GDM1 (cell line): ENCODE results near the gene PSMB3.
A peak's percentile ranks its signal among the peaks of the same experiment; 100 is the strongest.
"Not testable (repeated sequence)": the region's sequence is repeated elsewhere in the genome, so short reads cannot be mapped to it uniquely, and the experiment has no call there.

Experiments
- DNase-seq: peaks from one replicate; lab custom pipeline; 2025; lab: John Stamatoyannopoulos, UW

PSMB3 gene

DNA sequence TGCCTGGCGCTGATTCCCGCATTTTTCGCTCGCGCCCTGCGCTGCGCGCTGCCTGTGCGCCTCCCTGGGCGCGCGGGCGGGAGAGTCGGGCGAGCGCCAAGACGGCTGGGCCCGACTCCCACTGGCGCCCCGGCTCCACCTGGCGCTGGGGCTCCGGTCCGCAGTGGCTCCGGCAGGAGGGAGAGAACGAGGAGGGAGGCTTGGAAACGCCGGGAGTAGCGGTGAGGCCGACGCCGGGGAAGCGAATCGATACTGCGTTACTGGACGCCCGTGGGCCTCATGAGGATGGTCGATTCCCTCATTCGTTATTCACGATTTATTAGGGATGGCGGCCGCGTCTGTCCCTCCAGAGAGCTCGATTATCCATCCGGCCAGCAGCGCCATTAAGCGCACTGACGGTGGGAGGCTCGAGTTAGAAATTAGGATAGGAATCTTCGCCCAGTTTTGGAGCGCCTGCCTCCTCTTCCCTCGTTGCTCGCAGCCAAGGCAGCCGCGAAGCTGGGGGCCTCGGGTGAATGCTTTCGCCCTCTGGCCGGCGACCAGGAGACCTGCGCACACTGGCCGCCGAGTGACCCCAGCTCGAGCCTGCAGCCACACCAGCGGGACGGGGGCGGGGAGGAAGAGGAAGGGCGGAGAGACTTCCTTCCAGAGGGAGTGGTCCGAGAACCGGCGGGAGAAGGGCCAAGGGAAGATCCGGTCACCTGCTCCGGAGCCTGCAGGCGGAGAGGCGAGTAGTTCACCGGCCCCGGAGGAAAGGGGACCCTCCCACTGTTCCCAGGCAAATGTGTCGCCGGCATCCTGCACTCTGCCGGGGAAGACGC, 3.1 kb upstream of the PSMB3 start:
- DNase-seq = no peak

DNA sequence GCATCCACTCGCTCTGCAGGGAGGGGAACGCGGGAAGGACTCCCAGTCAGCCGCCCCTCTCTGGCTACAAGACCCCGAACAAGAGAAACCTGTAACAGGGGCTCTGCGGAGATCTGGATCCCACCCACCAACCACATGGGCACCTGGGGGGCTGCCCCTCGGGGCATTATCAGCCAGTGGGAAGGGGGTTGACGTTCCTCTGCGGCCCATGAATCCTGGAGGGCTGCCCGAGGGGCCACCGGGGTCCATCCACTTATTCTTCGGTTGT, 2.6 kb upstream of the PSMB3 start:
- DNase-seq = no peak

DNA sequence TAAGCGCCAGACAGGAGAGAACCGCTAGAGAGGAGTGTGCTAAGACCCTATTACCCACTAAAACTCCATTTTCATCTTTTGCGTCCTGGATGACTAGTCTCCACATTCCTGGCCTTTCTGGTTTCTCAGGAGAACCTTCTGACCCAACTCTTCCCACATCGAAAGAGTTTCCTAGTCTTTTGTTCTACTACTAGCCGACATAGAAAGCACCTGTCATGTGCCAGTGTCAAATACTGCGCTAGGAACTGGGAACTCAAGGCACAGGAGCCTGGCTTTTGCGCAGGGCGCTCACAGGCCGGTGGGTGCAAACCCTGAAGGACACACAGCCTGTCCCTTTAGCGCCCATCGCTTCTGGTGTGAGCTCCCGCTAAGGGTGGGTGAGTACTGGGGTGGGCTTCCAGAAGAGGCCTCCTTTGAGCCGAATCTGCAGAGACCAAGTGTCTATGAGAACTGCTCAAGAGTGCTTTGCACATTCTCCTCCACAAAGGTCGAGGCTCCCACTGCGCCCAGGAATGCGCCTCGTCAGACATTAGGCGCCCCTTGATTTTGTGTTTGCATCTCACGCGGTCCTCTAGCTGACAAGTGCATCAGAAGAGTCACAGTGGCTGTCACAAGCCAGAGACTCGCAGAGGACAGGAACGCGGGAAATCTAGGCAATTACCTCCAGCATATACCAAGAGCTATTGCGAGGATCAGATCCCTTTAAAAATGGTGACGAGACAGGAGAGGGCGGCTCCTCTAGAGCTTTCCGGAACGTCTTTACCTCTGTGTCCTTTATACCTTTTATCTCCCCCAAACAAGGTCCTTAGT, 2.0 kb upstream of the PSMB3 start:
- no peak for DNase-seq

DNA sequence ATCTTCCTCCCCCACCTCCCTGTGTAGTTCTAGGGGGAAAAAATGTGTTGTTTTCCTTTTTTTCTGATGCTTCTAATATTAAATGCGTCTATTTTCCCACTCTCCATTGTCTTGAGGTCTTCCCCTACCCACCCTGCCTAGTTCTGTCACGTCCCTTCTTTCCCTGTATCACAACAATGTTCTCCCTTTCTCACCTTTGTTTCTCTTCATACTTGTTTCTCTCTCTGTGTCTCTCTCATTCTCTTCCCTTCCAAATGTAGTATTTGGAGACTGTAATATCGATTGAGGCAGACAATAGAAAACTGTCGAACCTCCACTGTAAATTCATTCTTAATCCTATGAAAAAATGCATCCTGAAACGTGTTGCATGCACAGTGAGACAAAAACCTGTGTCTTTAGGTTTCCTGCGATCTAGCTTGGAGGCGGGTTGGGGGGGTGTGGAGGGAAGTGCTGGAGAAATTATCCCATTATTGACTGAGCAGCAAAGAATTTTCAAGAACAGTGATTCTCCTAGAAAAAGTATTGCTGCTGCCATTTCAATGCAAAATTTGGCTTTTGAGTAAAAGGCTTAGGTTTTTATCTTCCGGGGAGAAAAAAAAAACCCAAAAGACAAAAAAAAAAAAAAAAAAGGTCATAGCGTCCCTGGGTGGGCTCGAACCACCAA, 1.3 kb upstream of the PSMB3 start:
- DNase-seq = no peak

DNA sequence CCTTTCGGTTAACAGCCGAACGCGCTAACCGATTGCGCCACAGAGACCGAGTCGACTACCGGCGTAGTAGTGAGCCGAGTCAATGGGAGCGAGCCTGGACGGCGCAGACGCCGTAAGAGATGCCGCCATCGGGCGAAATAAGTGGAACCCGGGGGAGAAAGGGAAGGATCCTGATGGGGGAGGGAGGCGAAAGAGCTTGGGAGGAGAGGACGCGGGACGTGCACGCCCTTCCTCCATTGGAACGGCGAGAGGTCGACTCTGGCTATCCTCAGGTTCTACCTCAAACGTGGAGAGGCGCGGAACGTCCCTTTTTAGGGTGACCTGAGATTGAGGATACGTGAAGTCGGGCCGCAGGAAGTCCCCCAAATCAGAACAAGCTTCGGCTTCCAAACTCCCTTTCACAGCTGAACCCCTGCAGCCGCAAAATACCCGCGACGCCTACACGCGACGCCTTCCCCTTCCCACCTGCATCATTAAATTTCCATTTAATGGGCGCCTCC, 683 bp upstream of the PSMB3 start:
- DNase-seq = peak; percentile 72

DNA sequence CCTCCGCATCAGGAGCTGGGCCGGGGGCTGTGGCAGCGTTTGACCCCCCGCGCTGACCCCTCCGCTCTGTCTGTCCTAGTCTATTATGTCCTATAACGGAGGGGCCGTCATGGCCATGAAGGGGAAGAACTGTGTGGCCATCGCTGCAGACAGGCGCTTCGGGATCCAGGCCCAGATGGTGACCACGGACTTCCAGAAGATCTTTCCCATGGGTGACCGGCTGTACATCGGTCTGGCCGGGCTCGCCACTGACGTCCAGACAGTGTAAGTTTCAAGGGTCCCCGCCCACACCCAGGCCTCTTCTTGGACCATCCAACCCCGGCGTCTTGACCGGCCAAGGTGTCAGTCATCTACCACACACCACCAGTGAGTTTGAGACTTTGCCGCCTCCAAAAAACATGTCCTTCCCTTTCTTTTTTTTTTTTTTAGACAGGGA, 548 bp downstream of the PSMB3 start:
- no peak for DNase-seq

DNA sequence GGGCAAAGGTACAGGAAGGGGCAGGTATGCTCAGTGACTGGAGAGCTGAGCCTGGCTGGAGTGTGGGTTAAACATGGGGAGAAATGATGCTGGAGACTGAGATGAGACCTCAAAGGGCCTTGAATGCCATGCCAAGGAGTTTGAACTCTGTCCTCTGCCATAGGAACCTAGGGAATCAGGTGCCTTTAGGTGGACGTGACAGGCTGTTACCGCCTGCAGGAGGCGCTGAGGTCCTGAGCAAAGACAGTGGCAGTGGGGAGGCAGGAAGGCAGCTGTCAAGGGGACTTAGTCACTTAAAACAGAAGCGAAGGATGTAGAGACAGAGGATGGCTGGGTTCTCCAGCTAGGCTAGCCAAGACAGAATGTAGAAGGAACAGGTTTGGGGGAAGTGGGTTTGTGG, 9.1 kb downstream of the PSMB3 start:
- no peak for DNase-seq

DNA sequence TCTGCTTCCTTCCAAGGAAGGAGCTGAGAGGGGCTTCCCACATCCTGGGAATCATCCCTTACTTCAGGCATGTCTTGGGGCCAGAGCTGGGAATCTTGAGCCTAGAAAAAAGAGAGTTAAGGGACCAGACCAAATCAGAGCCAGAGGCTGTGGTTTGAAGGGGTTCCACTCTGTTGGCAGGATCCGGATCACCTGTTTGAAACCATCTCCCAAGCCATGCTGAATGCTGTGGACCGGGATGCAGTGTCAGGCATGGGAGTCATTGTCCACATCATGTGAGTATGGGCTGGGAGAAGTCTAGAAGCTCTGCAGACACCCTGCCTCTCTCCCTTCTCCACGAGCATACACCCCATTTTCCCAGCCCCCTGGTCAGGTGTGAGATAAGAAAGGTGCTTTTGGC, 9.7 kb downstream of the PSMB3 start:
- DNase-seq = no peak

DNA sequence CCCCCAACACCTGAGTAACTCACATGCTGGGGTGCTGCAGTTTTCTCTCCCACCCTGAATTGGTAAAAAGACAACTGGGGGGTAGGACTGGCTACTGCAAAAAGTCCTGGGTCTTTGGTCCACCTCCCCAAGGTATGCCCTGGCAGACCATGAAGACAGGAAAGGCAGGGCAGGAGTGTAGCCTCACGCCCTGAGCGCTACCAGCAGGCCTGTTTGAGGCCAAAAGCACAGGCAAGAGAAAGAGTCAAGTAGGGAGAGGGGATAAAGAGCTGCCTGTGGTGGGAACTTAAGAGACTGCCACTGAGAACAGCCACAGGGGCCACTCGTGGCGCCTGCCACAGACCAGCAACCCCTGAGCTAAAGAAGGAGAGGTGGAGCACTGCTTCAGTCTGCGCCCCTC, 13.8 kb downstream of the PSMB3 start:
- no peak for DNase-seq

DNA sequence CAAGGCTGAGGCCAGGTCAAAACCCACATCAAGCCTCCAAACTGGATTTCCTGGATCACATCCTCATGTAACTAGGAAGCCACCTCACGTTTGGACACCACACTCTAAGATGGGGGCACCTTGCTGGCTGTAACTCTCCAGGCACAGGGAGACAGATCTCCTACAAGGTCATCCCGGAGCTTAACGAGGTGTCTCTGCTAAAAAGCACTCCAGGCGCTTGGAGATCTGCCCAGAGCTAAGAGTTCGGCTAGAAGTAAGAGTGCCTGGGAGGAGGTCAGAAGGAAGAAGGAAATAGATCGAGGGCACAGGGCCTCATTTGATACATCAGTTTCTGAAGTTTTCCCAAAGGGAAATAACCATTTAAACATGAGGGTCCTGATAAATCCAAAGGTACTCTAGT, 15.9 kb downstream of the PSMB3 start:
- no peak for DNase-seq

DNA sequence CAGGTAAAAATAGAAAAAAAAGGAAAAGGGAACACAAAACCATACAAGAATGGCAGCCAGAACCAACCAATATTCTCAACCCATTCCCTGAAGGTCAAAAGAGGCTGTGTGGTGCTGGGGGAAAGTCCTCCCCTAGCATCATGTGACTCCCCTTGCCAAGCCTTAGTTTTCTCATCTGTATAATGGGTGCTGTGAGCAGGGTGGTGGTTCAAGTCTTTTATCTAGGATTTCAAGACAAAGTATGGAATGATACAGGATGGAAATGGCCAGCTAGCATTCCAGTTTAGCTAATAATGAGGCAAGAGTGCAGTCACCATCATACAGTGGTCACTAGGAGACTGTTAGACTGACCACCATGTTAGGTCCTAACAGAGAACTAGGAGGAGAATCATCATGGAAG, 20.7 kb downstream of the PSMB3 start:
- no peak for DNase-seq

DNA sequence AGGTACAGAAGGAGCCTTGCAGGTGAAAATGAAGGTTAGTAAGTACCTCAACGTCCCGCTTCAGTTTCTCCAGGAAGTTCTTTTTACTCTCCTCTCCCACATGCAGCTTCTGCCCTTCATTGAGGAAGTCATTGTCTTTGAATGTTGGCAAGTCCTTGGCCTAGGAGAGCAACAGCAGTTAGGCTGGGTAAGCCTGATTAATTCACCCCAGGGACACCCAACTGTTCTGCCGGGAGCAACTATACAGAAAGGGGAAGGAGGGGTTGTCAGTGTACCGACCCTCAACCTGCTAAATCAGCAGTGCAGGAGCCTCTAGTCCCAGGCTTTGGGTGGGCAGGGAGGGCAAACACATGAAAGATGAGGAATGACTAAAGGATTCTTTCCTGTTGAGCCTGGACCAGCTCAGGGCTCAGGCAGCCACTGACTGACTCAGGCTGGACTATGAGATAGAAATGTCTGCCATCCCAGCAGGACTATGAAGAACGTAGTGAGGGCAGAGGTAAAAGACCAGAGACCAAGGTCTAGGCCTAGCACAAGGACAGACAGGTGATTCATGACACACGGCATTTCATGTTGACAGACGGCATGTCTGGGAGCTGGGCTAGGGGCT, 25.2 kb downstream of the PSMB3 start:
- no peak for DNase-seq

DNA sequence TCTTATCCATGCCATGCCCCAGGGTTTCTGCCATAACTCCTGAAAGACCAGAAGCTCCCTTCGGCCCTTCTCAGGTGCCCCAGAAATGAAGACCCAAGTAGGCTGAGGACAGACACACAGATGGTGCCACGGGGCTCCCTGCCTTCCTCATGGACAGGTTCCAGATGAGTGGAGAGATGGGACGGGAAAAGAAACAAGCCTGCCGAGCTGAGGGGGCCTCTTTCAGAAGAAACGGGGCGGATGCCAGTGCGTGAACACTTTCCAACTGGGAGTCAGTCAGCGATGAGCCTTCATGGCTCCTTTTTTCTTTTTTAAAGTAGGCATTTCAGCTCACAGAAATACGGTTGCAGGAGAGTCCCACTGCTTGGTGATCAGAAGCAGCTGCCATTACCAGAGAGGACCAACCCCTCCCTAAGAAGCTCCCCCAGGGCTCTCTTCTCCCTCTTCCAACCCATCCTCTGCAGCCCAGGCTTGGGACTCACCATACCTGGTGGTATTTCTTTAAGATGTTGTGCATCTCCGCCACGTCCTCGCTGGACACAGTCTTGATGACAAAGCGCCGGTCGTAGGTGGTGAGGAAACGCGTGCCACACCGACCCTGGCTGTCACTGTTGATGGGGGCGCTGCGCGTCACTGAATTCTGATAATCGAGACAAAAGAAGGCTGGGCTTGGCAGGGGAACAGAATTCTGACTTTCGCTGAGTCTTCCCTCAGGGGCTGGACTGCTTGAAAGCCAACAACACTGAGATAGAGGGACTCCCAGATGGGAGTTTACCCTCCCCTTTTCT, 27.6 kb downstream of the PSMB3 start:
- no peak for DNase-seq

DNA sequence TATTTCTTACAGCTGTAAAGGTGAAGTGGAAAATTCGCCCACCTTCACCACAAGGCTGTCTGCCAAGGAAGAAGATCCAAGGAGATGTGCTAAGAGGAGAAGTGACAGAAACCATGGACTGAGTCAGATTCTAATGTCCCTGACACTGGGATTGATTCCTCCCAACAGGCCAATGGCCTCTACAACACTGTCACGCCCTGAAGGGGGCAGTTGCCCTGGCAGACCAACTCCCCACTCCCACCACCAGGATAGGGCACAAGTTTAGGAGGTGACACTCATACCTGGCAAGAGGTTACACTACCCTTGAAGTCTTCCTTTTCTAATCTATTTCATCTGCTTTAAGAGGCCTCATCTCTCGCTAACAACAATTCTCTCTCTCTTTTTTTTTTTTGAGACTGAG, 30.7 kb downstream of the PSMB3 start:
- DNase-seq = no peak

DNA sequence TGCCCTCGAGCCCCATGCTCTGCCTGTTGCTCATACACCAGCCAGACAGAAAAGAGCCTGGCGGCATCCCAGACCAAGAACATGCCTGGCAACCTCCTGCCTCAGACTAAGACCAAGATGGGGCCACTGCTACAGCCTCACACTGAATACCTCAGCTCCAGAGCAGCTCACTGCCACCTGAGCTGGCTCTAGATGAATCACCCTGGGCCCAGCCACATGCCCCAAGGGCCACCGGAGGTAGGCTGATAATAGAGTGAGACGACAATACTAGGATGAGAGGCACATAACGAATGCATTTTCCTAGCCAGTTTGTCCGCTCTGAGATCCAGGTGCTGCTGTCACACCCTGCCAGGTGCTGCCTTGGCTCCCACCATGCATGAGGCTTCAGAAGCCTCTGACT, 33.8 kb downstream of the PSMB3 start:
- DNase-seq = no peak

DNA sequence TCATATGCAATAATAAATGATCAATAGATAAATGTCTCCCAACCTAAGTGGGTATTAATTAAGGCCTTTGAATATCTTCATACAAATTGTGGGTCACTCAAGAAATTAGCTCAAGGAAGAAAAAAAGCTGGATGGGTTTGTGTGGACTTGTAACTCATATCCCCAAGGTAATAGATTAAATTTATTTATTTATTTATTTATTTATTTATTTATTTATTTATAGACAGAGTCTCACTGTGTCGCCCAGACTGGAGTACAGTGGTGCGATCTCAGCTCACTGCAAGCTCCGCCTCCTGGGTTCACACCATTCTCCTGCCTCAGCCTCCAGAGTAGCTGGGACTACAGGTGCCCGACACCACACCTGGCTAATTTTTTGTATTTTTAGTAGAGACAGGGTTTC, 35.5 kb downstream of the PSMB3 start:
- DNase-seq = not testable (repeated sequence)

DNA sequence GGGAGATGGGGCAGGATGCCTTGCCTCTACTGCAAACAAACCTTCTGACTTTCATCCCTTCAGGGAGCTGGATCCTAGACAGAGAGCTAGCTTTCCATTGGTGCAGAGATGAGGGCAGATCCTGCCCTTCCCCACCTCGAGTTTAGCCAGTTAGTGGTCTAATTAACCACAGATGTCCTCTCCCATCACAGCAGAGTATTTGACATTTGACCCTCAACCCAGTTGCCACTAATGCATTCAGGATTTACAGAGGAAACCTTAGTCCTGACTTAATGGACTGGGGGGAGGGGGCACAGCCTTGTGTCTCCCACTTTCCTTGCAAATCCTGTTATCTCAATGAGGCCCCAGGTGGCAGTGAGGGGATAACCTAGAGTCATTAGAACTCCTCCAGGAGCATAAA, 36.6 kb downstream of the PSMB3 start:
- no peak for DNase-seq

DNA sequence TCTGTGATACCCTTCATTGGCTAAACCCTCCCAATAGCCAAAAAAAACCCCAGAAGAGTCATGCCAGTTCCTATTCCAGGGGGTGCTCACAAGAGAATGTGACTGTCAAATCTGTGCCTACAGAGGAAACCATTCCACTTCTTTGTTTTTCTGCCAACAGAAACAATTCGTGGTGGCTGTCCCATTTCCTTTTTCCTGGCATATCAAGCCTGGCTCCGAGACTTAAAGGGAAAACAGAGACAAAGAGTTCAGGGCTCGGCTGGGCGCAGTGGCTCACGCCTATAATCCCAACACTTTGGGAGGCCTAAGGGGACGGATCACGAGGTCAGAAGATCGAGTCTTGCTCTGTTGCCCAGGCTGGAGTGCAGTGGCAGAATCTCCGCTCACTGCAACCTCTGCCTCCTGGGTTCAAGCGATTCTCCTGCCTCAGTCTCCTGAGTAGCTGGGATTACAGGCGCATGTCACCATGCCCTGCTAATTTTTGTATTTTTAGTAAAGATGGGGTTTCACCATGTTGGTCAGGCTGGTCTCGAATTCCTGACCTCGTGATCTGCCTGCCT, 37.7 kb downstream of the PSMB3 start:
- DNase-seq = not testable (repeated sequence)

DNA sequence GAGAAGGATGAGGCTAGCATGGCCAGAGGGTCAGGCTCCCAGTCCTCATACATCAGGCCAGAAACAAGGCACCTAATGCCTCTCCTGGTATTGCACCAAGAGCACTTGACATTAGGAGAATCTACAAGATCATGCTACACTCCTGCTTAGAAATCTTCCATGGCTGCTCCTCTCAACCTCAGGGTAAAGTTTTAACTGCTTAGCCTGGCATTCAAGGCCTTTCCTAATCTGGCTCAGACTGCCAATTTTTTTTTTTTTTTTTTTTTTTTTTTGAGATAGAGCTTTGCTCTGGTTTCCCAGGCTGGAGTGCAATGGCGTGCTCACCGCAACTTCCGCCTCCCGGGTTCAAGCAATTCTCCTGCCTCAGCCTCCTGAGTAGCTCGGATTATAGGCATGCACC, 38.6 kb downstream of the PSMB3 start:
- no peak for DNase-seq

DNA sequence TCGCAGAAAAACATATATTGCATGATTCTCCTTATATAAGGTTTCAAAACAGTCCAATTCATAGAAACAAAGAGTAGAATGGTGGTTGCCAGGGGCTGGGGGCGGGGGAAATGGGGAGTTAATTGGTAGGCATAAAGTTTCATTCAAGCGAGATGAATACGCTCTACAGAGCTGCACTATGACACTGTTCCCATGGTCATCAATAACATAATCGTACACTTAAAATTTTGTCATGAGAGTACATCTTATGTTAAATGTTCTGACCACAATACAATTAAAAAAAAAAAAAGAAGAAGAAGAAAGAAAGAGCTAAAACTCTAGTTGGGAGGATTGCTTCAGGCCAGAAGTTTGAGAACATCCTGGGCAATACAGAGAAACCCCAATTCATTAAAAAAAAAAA, 41.7 kb downstream of the PSMB3 start:
- no peak for DNase-seq

DNA sequence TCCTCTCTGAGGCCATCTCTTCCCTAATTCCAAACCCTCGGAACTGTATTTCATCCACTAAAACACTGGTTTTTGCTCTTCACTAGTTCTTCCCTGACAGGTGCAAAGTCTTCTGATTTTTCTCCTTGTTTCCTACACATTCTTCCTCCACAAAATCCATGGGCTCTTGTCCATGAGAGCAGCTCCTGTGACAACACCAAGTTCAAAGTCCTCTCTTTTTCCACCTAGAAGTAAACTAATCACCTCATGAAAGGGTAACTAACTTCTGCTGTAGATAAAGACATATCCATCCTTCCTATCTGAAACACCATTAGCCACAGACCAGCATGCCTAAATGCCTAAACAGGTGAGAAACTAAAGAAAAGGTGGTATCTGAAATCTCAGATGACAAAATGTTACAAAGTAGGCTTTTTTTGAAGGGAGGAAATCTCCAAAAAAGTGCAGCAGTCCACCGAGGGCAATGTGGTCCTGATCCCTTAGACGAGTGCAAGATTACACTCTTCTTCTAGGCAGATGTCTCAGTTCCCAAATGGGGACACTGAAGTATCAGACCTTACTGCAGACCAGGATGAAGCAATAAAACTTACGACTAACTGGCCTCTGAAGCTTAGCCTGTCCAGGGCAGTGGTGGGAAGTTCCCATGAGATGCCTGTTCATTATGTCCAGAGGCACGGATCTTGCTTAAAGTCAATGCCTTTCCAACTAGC, 44.1 kb downstream of the PSMB3 start:
- DNase-seq = no peak
